Mesodermal cell (in vitro differentiated cells): Measurements from ENCODE around the gene TCEAL4. TPM values are rescaled to one million over a fixed set of nuclear protein-coding genes. Genes with fewer than 3 reads are reported as not detected.

Experiments used
- H3K27ac ChIP-seq: 2 replicates; pipeline ENCODE4 v1.7.0; 2013; ENCODE audit warnings: mild to moderate bottlenecking, low read depth, low read length, moderate library complexity; ENCODE audit not compliant: severe bottlenecking
- H3K36me3 ChIP-seq: 2 replicates; pipeline ENCODE4 v1.7.1; 2013; ENCODE audit warnings: mild to moderate bottlenecking, low read length, moderate library complexity; ENCODE audit not compliant: control insufficient read depth, insufficient read depth
- H3K4me1 ChIP-seq: one replicate; pipeline ENCODE4 v1.7.1; 2013; ENCODE audit warnings: mild to moderate bottlenecking, low read length; ENCODE audit not compliant: insufficient read depth, control insufficient read depth, poor library complexity, severe bottlenecking
- H3K4me3 ChIP-seq: 2 replicates; pipeline ENCODE4 v1.7.0; 2013; ENCODE audit warnings: low read length, control low read depth, mild to moderate bottlenecking; ENCODE audit not compliant: insufficient read depth, poor library complexity, severe bottlenecking; ENCODE audit errors: extremely low read depth
- H3K9me3 ChIP-seq: 2 replicates; pipeline ENCODE4 v1.7.1; 2013; ENCODE audit warnings: mild to moderate bottlenecking, low read length, moderate library complexity; ENCODE audit not compliant: control insufficient read depth
- WGBS, 2 experiments: methylation state at CpG; one replicate each; pipeline ENCODE4 v1.1.5; 2013; ENCODE audit warnings: missing lambda C conversion rate in 2 of 2; ENCODE audit not compliant: insufficient coverage in 2 of 2; 5-methylcytosine and 5-hydroxymethylcytosine counted together
- polyA plus RNA-seq, 2 experiments: library from polyadenylated mRNA; stranded (reverse); fragments of 50-300 nt; gene quantifications; one replicate each; pipeline ENCODE4 v1.2.3, GENCODE V29; 2013

The TCEAL4 gene
- polyA plus RNA-seq (2013, experiment 1 of 2), result 54.4 TPM
- 63.5 TPM for polyA plus RNA-seq (2013, experiment 2 of 2)

GRCh38 chrX:103585411-103586313, at the start of gene TCEAL4:
TCEAL4 (plus strand) TSS chrX:103585515; CDS start chrX:103586676, 1,161 bp downstream.
- Histone ChIP-seq H3K4me3 (peak within 1 kb of the TSS; percentile 62), H3K36me3 (peaks cover 11% of the 10 kb centered on the region), H3K9me3 (no peaks in the 10 kb centered on the region), H3K27ac (no peak within 1 kb of the TSS), H3K4me1 (no peaks in the 10 kb centered on the region)
- WGBS, 2 experiments, result 0% methylated on average over 5 to 6 of the region's 56 CpGs

- H3K27ac ChIP-seq, result no peak overlapping the region
- H3K9me3 ChIP-seq, result no peaks in the 10 kb centered on the region
- H3K36me3 ChIP-seq, result no peaks in the 10 kb centered on the region
- no peaks in the 10 kb centered on the region for H3K4me1 ChIP-seq
- H3K4me3 ChIP-seq, result no peak overlapping the region
Observed at GRCh38 chrX:103536071-103536470, 49.2 kb upstream of the TCEAL4 start.

GRCh38 chrX:103536732-103537131, 48.6 kb upstream of the TCEAL4 start:
- Histone ChIP-seq H3K4me1 (no peaks in the 10 kb centered on the region), H3K27ac (no peak overlapping the region)

GRCh38 chrX:103537871-103538387, 47.4 kb upstream of the TCEAL4 start:
- Histone ChIP-seq H3K4me1 (no peaks in the 10 kb centered on the region), H3K9me3 (no peaks in the 10 kb centered on the region), H3K4me3 (no peak overlapping the region), H3K27ac (no peak overlapping the region), H3K36me3 (no peaks in the 10 kb centered on the region)
- WGBS, 2 experiments, result no CpG with 5 or more reads among the region's 3 CpGs

More at GRCh38 chrX:103536732-103537131, 48.6 kb upstream of the TCEAL4 start:
- H3K4me3 ChIP-seq, result no peak overlapping the region
- no peaks in the 10 kb centered on the region for H3K36me3 ChIP-seq
- no peaks in the 10 kb centered on the region for H3K9me3 ChIP-seq

GRCh38 chrX:103538728-103539127, 46.6 kb upstream of the TCEAL4 start:
- Histone ChIP-seq H3K36me3 (no peaks in the 10 kb centered on the region), H3K4me1 (no peaks in the 10 kb centered on the region), H3K4me3 (no peak overlapping the region), H3K9me3 (no peaks in the 10 kb centered on the region), H3K27ac (no peak overlapping the region)

GRCh38 chrX:103539695-103540094, 45.6 kb upstream of the TCEAL4 start:
- WGBS, 2 experiments, result no CpG with 5 or more reads among the region's 2 CpGs
- no peaks in the 10 kb centered on the region for H3K4me1 ChIP-seq
- no peaks in the 10 kb centered on the region for H3K9me3 ChIP-seq
- H3K36me3 ChIP-seq, result no peaks in the 10 kb centered on the region
- no peak overlapping the region for H3K27ac ChIP-seq
- H3K4me3 ChIP-seq, result no peak overlapping the region

- H3K4me3 ChIP-seq, result no peak overlapping the region
- no peak overlapping the region for H3K27ac ChIP-seq
- no peaks in the 10 kb centered on the region for H3K9me3 ChIP-seq
- no peaks in the 10 kb centered on the region for H3K4me1 ChIP-seq
- no peaks in the 10 kb centered on the region for H3K36me3 ChIP-seq
Observed at GRCh38 chrX:103540145-103540544, 45.2 kb upstream of the TCEAL4 start.

- H3K9me3 ChIP-seq, result no peaks in the 10 kb centered on the region
- H3K4me3 ChIP-seq, result no peak overlapping the region
- H3K27ac ChIP-seq, result no peak overlapping the region
- no peaks in the 10 kb centered on the region for H3K36me3 ChIP-seq
- H3K4me1 ChIP-seq, result no peaks in the 10 kb centered on the region
- WGBS, 2 experiments, result 72 to 84% methylated on average over 2 of the region's 3 CpGs
Observed at GRCh38 chrX:103549916-103550315, 35.4 kb upstream of the TCEAL4 start.

GRCh38 chrX:103550415-103551051, 34.8 kb upstream of the TCEAL4 start:
- no peaks in the 10 kb centered on the region for H3K36me3 ChIP-seq
- no peak overlapping the region for H3K4me3 ChIP-seq
- no peaks in the 10 kb centered on the region for H3K9me3 ChIP-seq
- 67% methylated on average over 1 of the region's 3 CpGs; no CpG with 5 or more reads in 1 of the 2 experiments for WGBS, 2 experiments
- H3K27ac ChIP-seq, result no peak overlapping the region
- no peaks in the 10 kb centered on the region for H3K4me1 ChIP-seq

GRCh38 chrX:103552236-103552635, 33.1 kb upstream of the TCEAL4 start:
- H3K4me1 ChIP-seq, result no peaks in the 10 kb centered on the region
- WGBS, 2 experiments, result 67 to 100% methylated on average over 1 of the region's 1 CpG
- H3K9me3 ChIP-seq, result no peaks in the 10 kb centered on the region
- H3K4me3 ChIP-seq, result no peak overlapping the region
- no peak overlapping the region for H3K27ac ChIP-seq
- H3K36me3 ChIP-seq, result no peaks in the 10 kb centered on the region
